NCI-H2196 treated with DMSO at 0.1 percent for 48 hours (cell line): ENCODE measurements around the gene UBE3D.
"Not testable (repeated sequence)": the region's sequence is repeated elsewhere in the genome, so short reads cannot be mapped to it uniquely, and the experiment has no call there.

ENCODE experiments used
- DNase-seq: peaks from one replicate; lab custom pipeline; 2025; ENCODE audit not compliant: unreplicated experiment; lab: John Stamatoyannopoulos, UW

Gene UBE3D

GRCh38 chr6:82980086-82980485 lies 85.6 kb downstream of the UBE3D start:
- no peak for DNase-seq

GRCh38 chr6:82979657-82980056 lies 86.0 kb downstream of the UBE3D start:
- no peak for DNase-seq

GRCh38 chr6:82978362-82978945 lies 87.2 kb downstream of the UBE3D start:
- DNase-seq: no peak

- DNase-seq: no peak
These were observed 89.5 kb downstream of the UBE3D start for GRCh38 chr6:82976179-82976578.

GRCh38 chr6:82971877-82972460 lies 93.7 kb downstream of the UBE3D start:
- no peak for DNase-seq

GRCh38 chr6:82970839-82971238 lies 94.8 kb downstream of the UBE3D start:
- no peak for DNase-seq

- no peak for DNase-seq
These were observed 96.9 kb downstream of the UBE3D start for GRCh38 chr6:82968708-82969107.

GRCh38 chr6:82963191-82963925 lies 102.3 kb downstream of the UBE3D start:
- DNase-seq: no peak

GRCh38 chr6:82959385-82959941 lies 106.2 kb downstream of the UBE3D start:
- no peak for DNase-seq

- DNase-seq: no peak
These were observed 107.1 kb downstream of the UBE3D start for GRCh38 chr6:82958551-82958950.

- DNase-seq: no peak
These were observed 107.8 kb downstream of the UBE3D start for GRCh38 chr6:82957868-82958245.

- DNase-seq: no peak
These were observed 108.3 kb downstream of the UBE3D start for GRCh38 chr6:82957171-82957867.

GRCh38 chr6:82955841-82956240 lies 109.8 kb downstream of the UBE3D start:
- no peak for DNase-seq

GRCh38 chr6:82954937-82955577 lies 110.6 kb downstream of the UBE3D start:
- no peak for DNase-seq

- no peak for DNase-seq
These were observed 111.3 kb downstream of the UBE3D start for GRCh38 chr6:82954356-82954755.

GRCh38 chr6:82953871-82954270 lies 111.8 kb downstream of the UBE3D start:
- DNase-seq: no peak

- no peak for DNase-seq
These were observed 113.7 kb downstream of the UBE3D start for GRCh38 chr6:82951935-82952334.

GRCh38 chr6:82951389-82951788 lies 114.3 kb downstream of the UBE3D start:
- no peak for DNase-seq

GRCh38 chr6:82930915-82931314 lies 134.7 kb downstream of the UBE3D start:
- not testable (repeated sequence) for DNase-seq

GRCh38 chr6:82924799-82925535 lies 140.7 kb downstream of the UBE3D start:
- DNase-seq: no peak
